BE2C (cell line): ENCODE results near the gene MTMR2.

Source experiments
- DNase-seq: peaks from one replicate; pipeline ENCODE4 v3.0.0-alpha.2; 2020
- H3K27me3 ChIP-seq: fragments of 250-450 bp; sonication (Bioruptor Pico); 2 replicates; pipeline ENCODE4 v1.5.1; 2020; ENCODE audit warnings: mild to moderate bottlenecking
- H3K36me3 ChIP-seq: fragments of 250-450 bp; sonication (Bioruptor Pico); 2 replicates; pipeline ENCODE4 v1.5.1; 2020; ENCODE audit warnings: mild to moderate bottlenecking
- H3K4me1 ChIP-seq: fragments of 250-450 bp; sonication (Bioruptor Pico); 2 replicates; pipeline ENCODE4 v1.5.1; 2020
- H3K4me3 ChIP-seq: 2 replicates; pipeline ENCODE4 v1.5.1; 2011; ENCODE audit warnings: low read depth, low read length
- H3K9me3 ChIP-seq: fragments of 250-450 bp; sonication (Bioruptor Pico); 2 replicates; pipeline ENCODE4 v1.5.1; 2020
- TF ChIP-seq, protein P1 (sequence below): IDR thresholded peaks from 2 replicates; pipeline ENCODE4 v1.5.1; 2012; ENCODE audit warnings: mild to moderate bottlenecking, low read depth, low read length

MTMR2 gene

GRCh38 chr11:95790933-95791708 lies 132.8 kb downstream of the MTMR2 start:
- no peaks in the 10 kb centered on the region for H3K9me3 ChIP-seq
- H3K4me1 ChIP-seq: no peaks in the 10 kb centered on the region
- H3K4me3 ChIP-seq: peak overlapping the region; percentile 97
- no peaks in the 10 kb centered on the region for H3K27me3 ChIP-seq
- TF ChIP-seq, protein P1, sequence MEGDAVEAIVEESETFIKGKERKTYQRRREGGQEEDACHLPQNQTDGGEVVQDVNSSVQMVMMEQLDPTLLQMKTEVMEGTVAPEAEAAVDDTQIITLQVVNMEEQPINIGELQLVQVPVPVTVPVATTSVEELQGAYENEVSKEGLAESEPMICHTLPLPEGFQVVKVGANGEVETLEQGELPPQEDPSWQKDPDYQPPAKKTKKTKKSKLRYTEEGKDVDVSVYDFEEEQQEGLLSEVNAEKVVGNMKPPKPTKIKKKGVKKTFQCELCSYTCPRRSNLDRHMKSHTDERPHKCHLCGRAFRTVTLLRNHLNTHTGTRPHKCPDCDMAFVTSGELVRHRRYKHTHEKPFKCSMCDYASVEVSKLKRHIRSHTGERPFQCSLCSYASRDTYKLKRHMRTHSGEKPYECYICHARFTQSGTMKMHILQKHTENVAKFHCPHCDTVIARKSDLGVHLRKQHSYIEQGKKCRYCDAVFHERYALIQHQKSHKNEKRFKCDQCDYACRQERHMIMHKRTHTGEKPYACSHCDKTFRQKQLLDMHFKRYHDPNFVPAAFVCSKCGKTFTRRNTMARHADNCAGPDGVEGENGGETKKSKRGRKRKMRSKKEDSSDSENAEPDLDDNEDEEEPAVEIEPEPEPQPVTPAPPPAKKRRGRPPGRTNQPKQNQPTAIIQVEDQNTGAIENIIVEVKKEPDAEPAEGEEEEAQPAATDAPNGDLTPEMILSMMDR: no peak
- peak; percentile 60 for DNase-seq
- peaks cover 4% of the 10 kb centered on the region for H3K36me3 ChIP-seq

- H3K27me3 ChIP-seq: no peaks in the 10 kb centered on the region
- H3K4me3 ChIP-seq: peak within 1 kb of the TSS; percentile 97
- H3K9me3 ChIP-seq: no peaks in the 10 kb centered on the region
- peak; percentile 97 for DNase-seq
- no peaks in the 10 kb centered on the region for H3K4me1 ChIP-seq
- H3K36me3 ChIP-seq: peaks cover 11% of the 10 kb centered on the region
- TF ChIP-seq, protein P1: no peak
Observed at GRCh38 chr11:95790123-95790932, 133.6 kb downstream of the MTMR2 start, which contains the start of gene CEP57. CEP57 (plus strand) TSS chr11:95790498; CDS start chr11:95790699, 201 bp downstream.

- Histone ChIP-seq H3K9me3 (no peaks in the 10 kb centered on the region), H3K4me3 (peak within 1 kb of the TSS; percentile 97), H3K36me3 (peaks cover 19% of the 10 kb centered on the region), H3K27me3 (no peaks in the 10 kb centered on the region), H3K4me1 (no peaks in the 10 kb centered on the region)
- TF ChIP-seq, protein P1: no peak
- peak; percentile 97 for DNase-seq
Observed at GRCh38 chr11:95789506-95790122, 134.3 kb downstream of the MTMR2 start, which contains the start of gene FAM76B. FAM76B (minus strand) TSS chr11:95789782; CDS start chr11:95789478, 304 bp downstream.

- peak overlapping the region; percentile 97 for H3K4me3 ChIP-seq
- no peaks in the 10 kb centered on the region for H3K9me3 ChIP-seq
- TF ChIP-seq, protein P1: peak; percentile 45
- no peaks in the 10 kb centered on the region for H3K27me3 ChIP-seq
- peak; percentile 62 for DNase-seq
- H3K36me3 ChIP-seq: peaks cover 23% of the 10 kb centered on the region
- no peaks in the 10 kb centered on the region for H3K4me1 ChIP-seq
Observed at GRCh38 chr11:95788921-95789505, 134.9 kb downstream of the MTMR2 start.
